ENCODE measurements around the gene MUC12.
"Not testable (repeated sequence)": the region's sequence is repeated elsewhere in the genome, so short reads cannot be mapped to it uniquely, and the experiment has no call there.

The MUC12 gene

GRCh38 chr7:100969066-100969615, at the start of gene MUC12:
TSS of gene MUC12 (plus strand) at chr7:100969565. CDS start at chr7:100969623, 58 bp downstream.
- no peak for DNase-seq

GRCh38 chr7:100919779-100920437, 49.5 kb upstream of the MUC12 start:
- not testable (repeated sequence) for DNase-seq

GRCh38 chr7:100921039-100921438, 48.3 kb upstream of the MUC12 start:
- no peak for DNase-seq

GRCh38 chr7:100923616-100924015, 45.7 kb upstream of the MUC12 start:
- not testable (repeated sequence) for DNase-seq

- DNase-seq, result no peak
These were observed 39.6 kb upstream of the MUC12 start for GRCh38 chr7:100929808-100930174.

GRCh38 chr7:100933734-100934133, 35.6 kb upstream of the MUC12 start:
- DNase-seq, result no peak

- DNase-seq, result not testable (repeated sequence)
These were observed 34.0 kb upstream of the MUC12 start for GRCh38 chr7:100935381-100935780.

GRCh38 chr7:100936167-100936566, 33.2 kb upstream of the MUC12 start:
- DNase-seq, result not testable (repeated sequence)

GRCh38 chr7:100942045-100942774, 27.2 kb upstream of the MUC12 start:
- no peak for DNase-seq

GRCh38 chr7:100943693-100944092, 25.7 kb upstream of the MUC12 start:
- DNase-seq, result no peak

GRCh38 chr7:100944138-100944537, 25.2 kb upstream of the MUC12 start:
- DNase-seq, result no peak

- DNase-seq, result no peak
These were observed 23.3 kb upstream of the MUC12 start for GRCh38 chr7:100946111-100946510.

GRCh38 chr7:100946766-100947365, 22.5 kb upstream of the MUC12 start:
- no peak for DNase-seq

GRCh38 chr7:100947792-100948191, 21.6 kb upstream of the MUC12 start:
- no peak for DNase-seq

- no peak for DNase-seq
These were observed 20.0 kb upstream of the MUC12 start, which contains the start of gene MUC3A for GRCh38 chr7:100949227-100949932. TSS of gene MUC3A (plus strand) at chr7:100949534. CDS start at chr7:100949625, 91 bp downstream.

- DNase-seq, result no peak
These were observed 19.4 kb upstream of the MUC12 start for GRCh38 chr7:100949933-100950443.

- DNase-seq, result no peak
These were observed 18.2 kb upstream of the MUC12 start for GRCh38 chr7:100951172-100951571.

- DNase-seq, result no peak
These were observed 17.3 kb upstream of the MUC12 start for GRCh38 chr7:100951888-100952560.

GRCh38 chr7:100952641-100953040, 16.7 kb upstream of the MUC12 start:
- no peak for DNase-seq

- DNase-seq, result no peak
These were observed 11.4 kb upstream of the MUC12 start for GRCh38 chr7:100957832-100958421.

GRCh38 chr7:100959894-100960293, 9.5 kb upstream of the MUC12 start:
- no peak for DNase-seq

- no peak for DNase-seq
These were observed 6.8 kb upstream of the MUC12 start for GRCh38 chr7:100962537-100962936.
